Caki2 (cell line): Measurements from ENCODE around the gene MAP3K20. TPM values are rescaled to one million over a fixed set of nuclear protein-coding genes. Genes with fewer than 3 reads are reported as not detected.
"Not testable (repeated sequence)": the region's sequence is repeated elsewhere in the genome, so short reads cannot be mapped to it uniquely, and the experiment has no call there.

Experiments
- DNase-seq: peaks from one replicate; pipeline ENCODE4 v3.0.0-alpha.2; 2015; ENCODE audit warnings: low read depth
- in situ Hi-C: cut with HindIII; loops from 2 replicates; pipeline ENCODE4 v1.10.0; 2016; ENCODE audit warnings: low sequenced_read_pairs, low pct_unique_long_range_greater_than_20kb, mixed read lengths
- total RNA-seq: library from RNA; depleted of rRNA; stranded (reverse); fragments of >200 nt; shearing (Covaris generic); gene quantifications from 2 replicates; pipeline ENCODE4 v1.2.3, GENCODE V29; 2014; ENCODE audit warnings: low replicate concordance

MAP3K20 gene
- total RNA-seq, 1 experiment from 2014 or later, result 22.2 TPM

DNA sequence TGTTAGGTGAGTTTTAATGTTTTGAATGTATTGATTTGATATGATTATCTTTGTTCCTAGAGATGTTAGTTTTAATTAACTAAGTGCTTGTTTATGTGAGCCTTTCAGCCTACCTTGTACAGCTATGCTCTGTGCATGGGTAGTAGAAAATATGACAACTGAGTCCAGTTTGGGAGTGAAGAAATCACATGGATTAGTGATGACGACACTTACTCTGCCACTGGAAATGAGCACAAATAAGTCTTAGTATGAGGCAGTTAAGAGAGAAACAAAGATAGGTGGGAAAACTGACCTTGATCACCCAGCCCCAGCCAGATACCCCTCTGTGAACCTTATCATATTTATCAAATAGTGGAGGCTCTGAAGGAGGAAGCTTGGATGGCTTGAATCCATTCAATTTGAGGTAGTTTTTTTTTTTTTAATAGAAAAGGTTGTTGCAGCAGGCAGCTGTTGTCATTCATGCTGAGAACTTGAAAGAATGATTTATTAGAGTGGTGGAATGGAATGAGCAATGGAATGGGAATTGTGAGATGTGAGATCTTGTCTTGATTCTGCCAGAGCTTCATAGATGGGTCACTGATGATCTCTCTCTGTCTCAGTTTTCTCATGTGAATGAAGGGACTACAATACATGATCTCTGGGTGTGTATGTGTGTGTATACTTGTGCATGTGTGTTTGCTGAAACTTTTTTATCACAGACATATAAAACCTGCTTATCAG, 96.4 kb downstream of the MAP3K20 start:
- DNase-seq, result no peak
- in situ Hi-C loops, result no loop called here

DNA sequence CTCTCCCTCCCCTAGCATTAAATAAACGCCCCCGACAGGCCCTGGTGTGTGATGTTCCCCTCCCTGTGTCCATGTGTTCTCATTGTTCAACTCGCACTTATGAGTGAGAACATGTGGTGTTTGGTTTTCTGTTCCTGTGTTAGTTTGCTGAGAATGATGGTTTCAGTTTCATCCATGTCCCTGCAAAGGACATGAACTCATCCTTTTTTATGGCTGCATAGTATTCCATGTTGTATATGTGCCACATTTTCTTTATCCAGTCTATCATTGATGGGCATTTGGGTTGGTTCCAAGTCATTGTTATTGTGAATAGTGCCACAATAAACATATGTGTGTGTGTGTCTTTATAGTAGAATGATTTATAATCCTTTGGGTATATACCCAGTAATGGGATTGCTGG, 98.7 kb downstream of the MAP3K20 start:
- in situ Hi-C loops, DNase-seq: not testable (repeated sequence)

DNA sequence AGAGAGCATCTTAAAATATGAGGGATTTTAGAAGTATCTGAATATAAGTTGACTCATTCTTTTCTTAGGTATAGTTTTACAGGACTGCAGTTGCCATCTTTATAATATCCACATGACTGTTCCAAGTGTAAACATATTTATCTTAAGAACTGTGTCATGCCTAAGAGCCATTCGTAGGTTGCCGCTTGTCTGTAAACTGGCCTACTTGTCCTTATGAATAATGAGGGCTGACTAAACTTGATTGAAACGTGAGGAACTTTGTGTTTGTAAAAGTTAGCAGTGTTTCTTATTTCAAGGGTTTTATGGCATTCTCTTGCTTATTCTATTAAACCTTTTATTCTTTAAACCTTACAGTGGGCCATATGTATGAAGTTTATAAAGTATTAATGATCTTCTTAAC, 99.6 kb downstream of the MAP3K20 start:
- no peak for DNase-seq
- in situ Hi-C loops, result no loop called here

DNA sequence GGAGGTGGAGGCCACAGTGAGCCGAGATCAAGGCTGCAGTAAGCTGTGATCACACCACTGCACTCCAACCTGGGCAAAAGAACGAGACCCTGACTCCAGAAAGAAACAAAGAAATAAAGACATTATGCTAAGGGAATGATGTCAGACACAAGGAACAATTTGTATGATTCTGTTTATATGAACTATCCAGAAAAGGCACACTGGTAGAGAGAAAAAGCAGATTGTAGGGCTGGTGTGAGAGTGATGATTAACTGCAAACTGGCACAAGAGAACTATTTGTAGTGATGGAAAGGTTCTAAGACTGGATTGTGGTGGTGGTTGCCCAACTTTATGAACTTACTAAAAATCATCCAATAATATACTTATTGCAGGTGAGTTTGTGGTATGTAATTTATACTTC, 106.3 kb downstream of the MAP3K20 start:
- DNase-seq, result no peak
- in situ Hi-C loops, result no loop called here

DNA sequence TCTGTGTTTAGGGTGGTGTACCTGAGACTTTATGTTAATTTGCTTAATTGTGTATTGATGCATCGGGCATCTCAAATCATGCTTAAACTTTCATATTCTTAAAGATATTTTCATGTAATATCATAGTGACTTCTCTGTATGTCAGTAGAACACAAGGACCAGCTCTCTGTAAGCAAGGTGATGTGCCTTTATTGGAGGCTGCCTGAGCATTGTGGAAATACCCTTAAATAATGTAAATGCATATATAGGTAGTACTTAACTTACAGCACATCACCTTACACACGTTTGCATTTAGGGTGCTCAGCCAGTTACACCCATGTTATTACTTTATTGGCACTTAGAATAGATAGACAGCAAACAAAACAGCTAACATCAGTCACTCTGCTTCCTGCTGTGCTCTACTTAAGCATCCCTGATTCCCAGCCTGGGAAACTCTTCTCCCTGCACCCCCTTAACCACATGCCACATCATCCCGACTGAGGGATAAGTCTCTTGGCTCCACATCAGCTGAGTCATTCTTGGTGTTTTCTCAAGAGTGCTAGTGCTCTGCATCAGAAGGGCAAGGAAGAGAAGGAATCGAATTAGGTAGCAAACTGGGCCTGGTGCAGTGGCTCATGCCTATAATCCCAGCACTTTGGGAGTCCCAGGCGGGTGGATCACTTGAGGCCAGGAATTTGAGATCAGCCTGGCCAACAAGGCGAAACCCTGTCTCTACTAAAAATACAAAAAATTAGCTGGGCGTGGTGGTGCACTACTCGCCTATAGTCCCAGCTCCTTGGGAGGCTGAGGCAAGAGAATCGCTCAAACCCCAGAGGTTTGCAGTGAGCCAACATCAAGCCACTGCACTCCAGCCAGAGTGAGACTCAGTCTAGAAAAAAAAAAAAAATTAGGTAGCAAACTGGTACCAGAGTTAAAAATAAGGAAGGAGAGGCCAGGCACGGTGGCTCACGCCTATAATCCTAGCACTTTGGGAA, 108.7 kb downstream of the MAP3K20 start:
- DNase-seq, result peak; percentile 96
- in situ Hi-C loops, result no loop called here

DNA sequence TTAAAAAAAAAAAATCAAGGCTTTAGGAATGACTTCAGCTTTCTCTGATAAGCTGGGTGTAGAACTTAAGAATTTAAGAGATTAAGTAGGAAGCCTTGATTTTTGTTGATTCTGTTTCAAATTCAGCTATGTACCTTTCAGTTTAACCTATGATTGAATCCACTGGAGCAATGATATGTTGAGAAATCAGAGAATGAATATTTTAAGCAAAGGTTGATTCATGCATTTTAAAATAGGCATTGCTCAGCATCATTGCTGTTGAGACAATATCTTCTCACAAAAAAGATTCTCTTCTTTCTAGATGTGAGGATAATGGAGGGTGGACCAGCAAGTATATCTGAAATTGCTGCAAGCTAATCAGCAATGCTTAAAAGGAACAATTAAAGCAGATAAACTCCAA, 109.8 kb downstream of the MAP3K20 start:
- DNase-seq, result no peak
- in situ Hi-C loops, result no loop called here

DNA sequence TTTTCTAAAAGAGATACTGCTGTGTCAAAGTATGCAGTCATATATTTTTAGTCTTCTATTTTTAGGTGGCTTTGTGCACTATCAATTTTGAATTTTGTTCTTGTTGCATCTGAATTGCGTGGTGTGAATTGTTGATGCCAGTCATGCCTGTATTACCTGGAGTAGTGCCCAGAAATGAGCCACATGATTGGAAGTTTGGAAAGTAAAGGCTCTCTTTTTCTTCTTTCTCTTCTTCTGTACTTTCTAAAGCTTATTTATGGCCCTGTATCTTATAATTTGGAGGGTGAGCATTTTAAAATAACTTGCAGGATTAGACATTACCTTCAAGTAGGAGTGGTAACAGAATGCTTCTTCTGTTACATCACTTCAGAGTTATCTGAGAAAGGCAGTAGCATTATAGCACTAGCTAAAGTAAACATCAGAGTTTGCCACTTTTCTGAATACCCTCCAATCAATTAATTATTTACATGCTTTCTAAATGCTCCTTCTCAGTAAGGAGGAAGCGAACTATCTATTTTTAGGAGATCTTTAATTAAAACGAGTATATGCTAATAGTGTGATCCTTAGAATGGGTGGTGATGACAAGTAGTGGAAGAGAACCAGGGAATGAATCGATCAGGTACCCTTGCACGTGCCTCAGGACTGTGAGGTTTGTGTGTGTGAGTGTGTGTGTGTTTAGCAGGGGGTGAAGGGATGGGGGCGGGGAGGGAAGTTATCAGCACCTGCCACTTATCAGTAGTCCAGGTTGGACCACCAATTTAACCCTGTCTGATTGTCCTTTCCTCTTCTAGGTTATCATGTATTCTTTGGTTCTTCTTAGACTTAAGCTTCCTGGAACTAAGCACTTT, 112.5 kb downstream of the MAP3K20 start:
- in situ Hi-C loops, result no loop called here
- peak; percentile 67 for DNase-seq

DNA sequence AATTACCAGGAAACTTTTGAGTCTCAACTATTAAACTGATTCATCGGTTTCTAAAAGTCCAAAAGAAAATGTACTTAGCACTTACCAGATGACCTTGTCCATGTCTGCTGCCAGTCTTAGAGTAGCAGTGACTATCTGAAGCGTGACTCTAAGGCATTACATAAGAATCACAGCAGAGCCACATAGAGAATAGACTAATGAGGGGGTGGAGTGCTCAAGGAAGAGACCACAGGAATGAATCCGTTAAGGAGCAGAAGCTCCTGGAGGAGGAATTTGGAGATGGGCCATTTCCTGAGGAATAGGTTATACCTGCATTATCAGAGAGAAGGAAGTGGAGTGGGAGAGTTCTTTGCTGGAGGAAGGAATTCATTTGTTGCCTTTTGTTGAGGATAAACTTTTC, 116.0 kb downstream of the MAP3K20 start:
- in situ Hi-C loops, result no loop called here
- peak; percentile 76 for DNase-seq

DNA sequence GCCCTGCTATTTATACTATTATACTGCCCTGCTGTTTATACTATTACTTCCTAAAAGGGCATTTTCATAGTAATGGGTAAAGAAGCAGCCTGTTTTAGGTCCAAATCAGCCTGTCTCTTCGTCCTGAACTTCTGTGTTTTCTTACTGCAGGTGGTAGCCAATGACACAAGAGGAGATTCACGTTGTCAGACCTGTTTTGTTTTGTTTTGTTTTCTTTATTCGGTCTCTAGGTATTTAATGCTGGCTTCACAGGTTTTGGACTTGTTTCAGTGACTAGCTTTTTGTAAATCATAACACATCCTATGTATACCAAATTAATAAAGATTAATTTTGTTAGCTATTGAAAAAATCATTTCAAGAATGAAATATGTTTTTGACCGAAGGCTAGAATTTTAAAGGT, 116.4 kb downstream of the MAP3K20 start:
- no peak for DNase-seq
- in situ Hi-C loops, result no loop called here

DNA sequence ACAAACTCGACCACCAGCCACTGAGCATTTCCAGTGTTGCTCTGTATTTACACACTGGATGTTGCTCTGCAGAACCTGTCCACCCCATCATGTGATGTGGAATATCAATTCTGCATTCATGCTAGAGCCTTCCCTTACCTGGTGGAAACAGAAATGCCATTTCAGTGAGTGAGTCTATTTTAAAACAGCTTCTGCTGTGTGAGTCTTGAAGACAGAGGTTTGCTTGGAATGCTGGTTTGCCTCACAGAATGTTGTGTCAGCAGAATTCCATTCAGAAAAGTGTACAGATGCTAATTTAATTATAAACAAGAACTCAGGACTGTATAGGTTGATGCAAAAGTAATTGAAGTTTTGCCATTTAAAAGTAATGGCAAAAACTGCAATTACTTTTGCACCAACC, 118.3 kb downstream of the MAP3K20 start:
- in situ Hi-C loops, result no loop called here
- DNase-seq, result no peak

DNA sequence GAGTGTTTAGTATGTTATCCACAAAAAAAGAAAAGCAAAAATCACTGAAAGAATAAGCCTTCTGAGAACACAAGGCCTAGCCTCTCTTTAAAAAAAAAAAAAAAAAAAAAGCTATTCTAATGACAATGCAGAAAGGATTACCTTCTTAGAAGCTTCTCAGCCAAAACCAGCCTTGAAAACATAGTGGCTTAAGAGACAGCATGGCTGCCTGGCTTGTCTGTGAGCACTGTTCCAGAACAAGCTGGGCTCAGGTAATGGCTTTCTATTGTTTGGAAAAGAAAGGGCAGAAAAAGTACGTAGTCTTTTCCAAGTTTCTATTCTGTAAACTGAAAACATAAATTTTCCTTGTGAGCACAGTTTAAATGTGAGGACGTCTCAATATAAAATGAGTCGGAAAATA, 119.5 kb downstream of the MAP3K20 start:
- no peak for DNase-seq
- in situ Hi-C loops, result no loop called here

DNA sequence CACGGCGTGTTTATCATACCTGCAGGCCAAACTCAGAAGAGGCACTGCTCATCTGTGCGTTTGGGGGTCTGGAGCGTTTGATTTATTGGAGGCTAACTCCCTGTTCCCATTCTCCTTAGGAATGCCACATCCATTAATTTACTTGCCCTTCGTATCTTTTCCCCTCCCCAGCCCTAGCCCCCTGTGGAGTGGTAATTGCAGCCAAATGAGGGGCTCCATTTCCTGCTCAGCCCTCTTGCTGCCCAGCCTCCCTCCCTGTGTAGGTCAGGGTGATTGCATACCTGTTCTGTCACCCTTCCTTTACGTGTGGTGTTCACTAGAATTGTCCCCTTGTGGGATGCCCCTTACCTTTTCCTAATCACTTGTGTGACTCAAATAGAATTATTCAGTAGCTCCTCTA, 120.4 kb downstream of the MAP3K20 start:
- DNase-seq, result no peak
- in situ Hi-C loops, result no loop called here

DNA sequence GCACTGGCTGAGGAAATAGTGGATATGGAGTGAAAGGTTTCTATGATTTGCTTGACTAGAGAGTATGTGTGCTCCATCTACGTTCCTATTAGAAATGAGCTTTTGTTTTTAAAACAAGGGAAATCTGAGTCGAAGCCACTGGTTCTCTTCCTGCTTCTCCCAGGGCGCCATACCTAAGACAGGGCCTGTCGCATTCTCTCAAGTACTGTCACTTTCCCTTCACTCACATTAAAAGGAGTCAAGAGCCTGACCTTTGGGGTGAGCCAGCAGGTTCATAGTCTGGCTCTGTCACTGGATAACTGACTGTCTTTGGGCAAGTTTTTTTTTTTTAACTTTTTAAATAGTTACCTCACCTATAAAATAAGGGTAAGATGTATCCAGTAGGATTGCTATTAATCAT, 121.0 kb downstream of the MAP3K20 start:
- in situ Hi-C loops, result no loop called here
- DNase-seq, result no peak

DNA sequence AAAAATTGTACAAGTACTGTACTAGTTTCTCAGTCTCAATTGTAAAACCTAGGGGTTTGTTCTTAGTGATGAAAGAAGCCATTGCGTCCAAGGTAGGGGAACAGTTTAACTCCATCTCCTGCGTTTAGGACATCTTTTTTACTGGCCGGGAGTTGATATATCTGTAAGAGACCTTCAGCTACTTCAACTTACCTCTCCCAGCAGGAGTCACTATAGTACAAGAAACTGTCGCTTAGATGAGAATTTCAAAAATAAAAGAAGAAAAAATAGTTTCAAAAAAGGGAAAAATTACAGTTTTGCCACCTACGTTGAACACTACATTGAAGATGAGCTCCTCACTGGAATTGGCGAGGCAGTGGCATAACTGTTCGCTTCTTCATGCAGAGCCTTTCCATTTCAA, 122.7 kb downstream of the MAP3K20 start:
- DNase-seq, result no peak
- in situ Hi-C loops, result no loop called here

DNA sequence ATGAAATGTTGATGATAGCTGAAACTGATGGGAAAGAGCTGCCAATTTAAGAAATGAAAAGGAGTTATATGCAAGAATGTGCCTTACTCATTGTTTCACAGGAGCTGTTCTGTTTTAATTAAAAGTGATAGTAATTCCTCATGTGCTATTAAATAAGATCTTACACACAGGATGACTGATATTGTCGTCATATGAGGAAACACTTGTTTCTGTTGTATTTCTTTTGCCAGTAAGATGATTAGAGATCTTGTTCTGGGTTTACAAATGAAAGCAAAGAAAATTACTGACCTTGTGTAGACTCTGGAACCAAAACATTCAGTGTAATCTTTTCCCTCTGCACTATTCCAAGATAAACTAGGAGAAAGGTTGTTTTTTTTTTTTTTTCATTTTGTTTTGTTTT, 123.6 kb downstream of the MAP3K20 start:
- no peak for DNase-seq
- in situ Hi-C loops, result no loop called here

DNA sequence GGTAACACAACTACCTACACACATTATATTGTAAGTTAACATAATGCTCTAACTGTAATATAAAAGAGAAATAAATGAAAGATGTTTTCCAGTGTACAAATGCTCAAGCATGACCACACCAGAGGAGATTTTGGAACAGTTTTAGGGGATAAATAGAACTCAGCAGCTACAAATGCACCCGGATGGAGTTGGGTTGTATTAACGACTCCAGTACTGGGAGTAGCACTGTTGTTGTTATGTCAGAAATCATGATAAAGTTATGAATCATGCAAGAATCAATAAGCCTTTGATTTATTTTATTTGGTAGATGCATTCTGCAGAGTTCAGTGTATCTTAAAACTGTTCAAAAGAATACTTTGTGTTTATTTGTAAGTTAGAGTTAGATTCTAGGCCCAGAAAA, 126.9 kb downstream of the MAP3K20 start:
- in situ Hi-C loops, result no loop called here
- DNase-seq, result no peak

DNA sequence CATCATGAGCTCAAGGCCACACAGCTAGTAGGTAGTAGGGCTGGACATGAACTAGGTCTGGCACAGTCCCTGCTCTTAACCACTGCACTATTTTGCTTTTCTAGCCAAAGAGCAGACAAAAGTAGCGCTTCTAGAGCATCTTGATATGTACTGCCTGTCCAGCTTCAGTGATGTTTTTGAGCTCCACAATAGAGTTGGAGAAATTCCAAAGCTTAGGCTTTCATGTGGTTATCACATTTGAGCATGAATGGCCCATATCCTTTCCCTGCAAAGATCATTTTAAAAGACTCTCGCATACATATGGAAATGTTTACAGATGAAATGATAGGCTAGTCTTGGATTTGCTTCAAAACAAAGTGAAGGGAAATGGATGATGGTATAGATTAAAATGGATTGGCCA, 128.7 kb downstream of the MAP3K20 start:
- DNase-seq, result no peak
- in situ Hi-C loops, result no loop called here

DNA sequence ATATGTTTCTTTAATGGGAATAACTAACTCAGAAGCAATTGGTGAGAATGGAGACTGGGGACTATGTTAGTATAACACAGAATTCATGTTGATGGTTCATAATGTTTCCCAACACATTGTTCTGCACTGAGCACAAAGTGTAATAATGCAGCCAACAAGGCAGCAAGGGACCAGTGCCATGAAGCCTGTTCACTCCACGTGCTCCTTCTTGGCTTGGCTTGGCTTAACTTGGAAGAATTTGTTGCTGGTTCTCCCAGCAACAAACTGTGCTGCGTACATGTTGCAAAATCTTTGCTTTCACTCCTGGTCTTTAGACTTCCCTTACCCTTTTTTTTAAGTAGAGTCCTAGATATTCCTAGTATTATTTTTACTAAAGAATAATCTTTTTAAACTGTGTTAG, 129.7 kb downstream of the MAP3K20 start:
- in situ Hi-C loops, result no loop called here
- DNase-seq, result no peak

DNA sequence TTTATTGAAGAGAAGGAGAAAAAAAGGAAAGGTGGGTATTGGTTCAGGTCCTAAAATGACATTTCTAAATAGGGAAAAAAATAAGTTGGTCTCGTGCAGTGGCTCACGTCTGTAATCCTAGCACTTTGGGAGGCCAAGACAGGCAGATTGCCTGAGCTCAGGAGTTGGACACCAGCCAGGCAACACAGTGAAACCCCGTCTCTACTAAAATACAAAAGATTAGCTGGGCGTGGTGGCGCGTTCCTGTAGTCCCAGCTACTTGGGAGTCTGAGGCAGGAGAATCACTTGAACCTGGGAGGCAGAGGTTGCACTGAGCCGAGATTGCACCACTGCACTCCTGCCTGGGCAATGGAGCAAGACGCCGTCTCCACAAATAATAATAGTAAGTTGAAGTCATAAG, 131.5 kb downstream of the MAP3K20 start:
- in situ Hi-C loops, DNase-seq: not testable (repeated sequence)
